Daoy (cell line): ENCODE data around the gene GPA33. TPM values are rescaled to one million over a fixed set of nuclear protein-coding genes. Genes with fewer than 3 reads are reported as not detected.
A peak's percentile ranks its signal among the peaks of the same experiment; 100 is the strongest.

Experiments used
- DNase-seq: peaks from one replicate; pipeline ENCODE4 v3.0.0-alpha.2; 2015; ENCODE audit warnings: low read depth
- total RNA-seq: library from RNA; depleted of rRNA; stranded (reverse); fragments of >200 nt; shearing (Covaris generic); gene quantifications from 2 replicates; pipeline ENCODE4 v1.2.3, GENCODE V29; 2014

The GPA33 gene
- total RNA-seq, 1 experiment from 2014 or later, result not detected

- DNase-seq, result no peak
Observed at GRCh38 chr1:167086033-167086432, 4.1 kb downstream of the GPA33 start.

GRCh38 chr1:167084757-167085156, 5.4 kb downstream of the GPA33 start:
- DNase-seq, result no peak

DNA sequence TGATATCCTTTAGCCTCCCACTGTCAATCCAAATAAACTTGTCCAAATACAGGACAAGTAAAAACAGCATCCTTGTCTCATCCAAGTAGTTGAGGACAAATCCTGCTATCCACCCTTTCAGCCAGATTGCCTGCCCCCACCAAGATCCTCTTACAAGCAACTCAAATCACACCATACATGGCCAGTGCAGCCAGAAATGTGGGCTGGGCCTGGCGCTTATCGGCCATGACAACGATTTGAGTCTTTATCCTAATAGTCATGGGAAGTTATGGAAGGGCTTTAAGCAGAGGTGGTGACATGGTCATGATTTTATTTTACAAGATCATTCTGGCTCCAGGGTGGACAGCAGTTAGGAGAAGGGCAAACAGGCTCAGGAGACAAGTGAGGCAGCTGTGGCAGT, 6.3 kb downstream of the GPA33 start:
- no peak for DNase-seq

DNA sequence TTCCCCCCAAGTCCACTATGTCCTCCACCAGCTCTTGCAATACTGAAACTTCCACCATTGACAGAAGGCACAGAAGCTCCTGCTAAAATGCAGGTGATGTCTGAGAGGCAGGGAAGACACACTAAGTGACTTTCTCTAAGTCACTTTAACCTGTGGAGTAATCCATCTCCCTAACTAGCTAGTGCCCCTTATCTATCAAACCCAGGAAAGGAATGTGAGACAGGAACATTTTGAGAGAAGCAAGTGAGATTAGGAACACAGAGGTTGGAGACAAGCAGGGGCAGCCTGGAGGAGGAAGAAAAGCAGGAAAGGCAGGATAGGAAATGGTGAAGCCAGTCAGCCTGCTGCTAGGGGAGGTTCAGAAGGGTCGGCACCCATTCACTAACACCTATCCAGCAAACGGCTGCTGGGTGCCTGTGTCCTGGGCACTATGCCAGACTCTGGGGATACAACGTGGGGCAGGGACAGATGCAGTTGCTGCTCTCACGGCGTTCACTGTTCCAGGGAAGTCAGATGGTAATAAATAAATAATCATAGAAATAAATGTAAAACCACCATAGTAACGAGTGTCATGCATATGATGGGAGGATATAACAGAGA, 7.0 kb downstream of the GPA33 start:
- no peak for DNase-seq

- peak; percentile 75 for DNase-seq
Observed at GRCh38 chr1:167082511-167083027, 7.6 kb downstream of the GPA33 start.

- DNase-seq, result no peak
Observed at GRCh38 chr1:167081594-167082156, 8.5 kb downstream of the GPA33 start.

GRCh38 chr1:167077868-167078210, 12.3 kb downstream of the GPA33 start:
- DNase-seq, result no peak

DNA sequence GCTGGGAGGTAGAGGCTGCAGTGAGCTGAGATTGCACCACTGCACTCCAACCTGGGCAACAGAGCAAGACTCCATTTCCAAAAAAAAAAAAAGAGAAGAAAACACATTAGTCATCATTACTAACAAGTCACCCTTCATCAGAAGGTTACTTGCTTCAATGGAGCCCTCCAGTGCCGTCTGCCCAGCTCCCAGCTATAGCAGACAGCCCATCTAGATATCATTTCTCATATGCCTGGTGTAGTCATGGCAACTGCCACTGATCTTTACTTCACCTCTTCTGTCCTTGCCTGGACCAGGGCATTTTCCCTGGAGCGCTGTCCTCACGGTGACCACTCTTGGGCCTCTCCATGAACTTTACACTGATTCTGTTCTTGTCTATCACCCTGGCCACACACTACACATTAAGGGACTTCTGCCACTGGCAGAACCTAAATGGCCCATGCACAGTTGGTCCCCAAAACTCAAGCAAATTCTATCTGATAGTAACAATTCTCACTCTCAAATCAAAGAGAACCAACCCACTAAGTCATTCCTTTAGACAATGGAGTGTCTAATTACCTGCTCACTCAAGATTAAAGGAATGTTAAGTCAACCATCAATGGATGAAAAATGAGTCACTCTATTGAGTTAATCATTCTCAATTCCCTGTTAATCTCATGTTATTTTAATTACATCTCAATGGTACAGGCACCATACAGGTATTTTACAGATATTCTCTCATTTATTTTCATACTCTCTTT, 12.9 kb downstream of the GPA33 start:
- DNase-seq, result no peak

DNA sequence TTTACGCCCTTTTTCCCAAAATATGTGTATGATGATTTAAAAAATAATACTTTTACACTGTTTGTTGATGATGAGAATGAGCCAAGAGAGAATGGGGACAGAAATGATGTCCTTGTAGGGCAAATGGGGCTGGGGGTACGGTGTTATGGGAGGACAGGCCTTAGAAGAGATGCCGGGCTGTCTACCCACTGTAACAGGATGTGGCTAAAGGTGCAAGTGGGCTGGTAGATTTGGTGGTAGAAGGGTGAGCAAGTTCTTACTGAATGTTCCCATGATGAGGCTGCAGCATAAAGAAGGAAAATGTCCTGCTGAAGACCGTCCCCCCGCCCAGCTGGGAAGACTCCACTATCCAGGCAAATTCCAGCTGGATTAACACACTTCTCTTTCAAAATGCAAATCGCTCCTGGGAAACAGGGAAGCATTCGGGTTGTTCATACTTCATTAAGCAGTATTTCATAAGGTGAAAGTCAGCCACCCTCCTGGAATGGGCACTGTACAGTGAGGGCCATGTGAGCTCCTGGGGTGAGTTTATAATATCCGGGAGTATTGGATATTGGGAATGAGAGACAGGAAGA, 14.0 kb downstream of the GPA33 start:
- no peak for DNase-seq

- DNase-seq, result no peak
Observed at GRCh38 chr1:167071286-167071685, 18.9 kb downstream of the GPA33 start.

GRCh38 chr1:167068761-167069160, 21.4 kb downstream of the GPA33 start:
- no peak for DNase-seq

DNA sequence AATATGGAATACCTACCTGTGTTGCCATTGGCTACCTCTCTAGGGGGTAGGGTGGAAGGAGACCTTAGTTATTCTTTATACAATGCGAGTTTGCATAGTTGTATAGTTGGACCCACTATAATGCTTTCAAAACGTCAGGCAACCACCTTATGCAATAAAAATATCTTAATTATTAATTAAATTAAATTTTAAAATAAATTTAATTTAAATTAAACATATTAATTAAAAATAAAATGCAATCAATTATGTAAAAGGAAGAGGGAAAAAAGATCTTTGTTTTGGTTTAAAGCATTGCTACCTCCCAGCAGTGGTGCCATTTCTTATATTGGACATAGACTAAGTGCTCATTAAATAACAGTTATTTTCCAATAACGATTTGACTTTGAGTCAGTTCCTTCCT, 22.3 kb downstream of the GPA33 start:
- DNase-seq, result no peak

GRCh38 chr1:167066333-167067122, 23.6 kb downstream of the GPA33 start:
- DNase-seq, result peak; percentile 75

DNA sequence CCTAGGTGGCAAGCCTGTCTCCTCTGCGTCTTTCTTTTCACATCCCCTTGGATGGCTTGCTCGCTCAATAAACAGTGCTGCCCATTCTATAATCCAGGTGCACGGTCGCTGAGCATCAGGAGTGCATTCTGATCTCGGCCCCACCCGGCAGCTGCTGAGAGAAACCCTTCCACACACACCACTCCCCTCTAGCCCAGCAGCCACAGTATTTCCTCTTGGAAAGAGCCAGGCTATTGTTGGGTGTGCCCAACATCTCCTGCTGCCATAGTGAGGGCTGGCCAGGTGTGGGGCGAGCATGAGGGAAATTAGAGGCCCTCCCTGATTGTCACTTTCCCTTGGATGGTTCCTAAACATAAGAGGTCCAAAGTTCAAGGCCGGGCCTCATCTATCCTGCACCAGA, 24.7 kb downstream of the GPA33 start:
- DNase-seq, result no peak

DNA sequence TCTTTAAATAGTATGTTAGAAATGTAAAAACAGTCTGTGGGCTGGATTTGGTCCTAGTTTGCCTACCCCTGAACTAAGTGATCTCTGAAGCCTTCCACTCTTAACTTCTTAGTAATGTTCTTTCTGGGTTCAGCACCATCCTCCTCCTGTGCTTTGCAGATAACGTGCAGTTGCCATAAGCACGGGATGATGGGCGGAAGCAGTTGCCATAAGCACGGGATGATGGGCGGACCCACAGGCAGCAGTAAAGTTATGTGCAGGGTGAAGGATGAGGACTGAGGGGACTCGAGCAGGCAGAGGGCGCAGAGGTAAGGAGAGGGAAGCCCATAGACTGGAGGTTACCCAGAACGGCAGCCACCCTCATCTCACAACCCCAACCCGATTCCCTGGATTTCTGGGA, 25.6 kb downstream of the GPA33 start:
- no peak for DNase-seq

DNA sequence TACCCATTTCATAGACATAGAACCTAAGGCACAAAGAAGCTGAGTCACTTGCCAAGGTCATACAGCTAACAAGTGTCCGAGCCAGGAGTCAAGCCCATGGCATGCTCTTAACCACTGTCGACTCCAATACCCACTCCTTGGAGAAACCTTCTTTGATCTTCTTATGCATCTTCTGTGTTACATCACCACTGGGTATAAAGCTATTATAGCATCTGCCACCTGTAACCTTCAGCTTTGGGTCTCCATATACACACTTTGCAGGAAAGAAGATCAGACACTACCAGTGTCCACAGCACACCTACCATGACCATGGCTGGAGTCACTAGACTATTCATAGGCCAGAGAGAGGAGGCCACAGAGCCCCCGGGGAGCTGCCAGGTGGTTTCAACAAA, 29.1 kb downstream of the GPA33 start:
- no peak for DNase-seq

DNA sequence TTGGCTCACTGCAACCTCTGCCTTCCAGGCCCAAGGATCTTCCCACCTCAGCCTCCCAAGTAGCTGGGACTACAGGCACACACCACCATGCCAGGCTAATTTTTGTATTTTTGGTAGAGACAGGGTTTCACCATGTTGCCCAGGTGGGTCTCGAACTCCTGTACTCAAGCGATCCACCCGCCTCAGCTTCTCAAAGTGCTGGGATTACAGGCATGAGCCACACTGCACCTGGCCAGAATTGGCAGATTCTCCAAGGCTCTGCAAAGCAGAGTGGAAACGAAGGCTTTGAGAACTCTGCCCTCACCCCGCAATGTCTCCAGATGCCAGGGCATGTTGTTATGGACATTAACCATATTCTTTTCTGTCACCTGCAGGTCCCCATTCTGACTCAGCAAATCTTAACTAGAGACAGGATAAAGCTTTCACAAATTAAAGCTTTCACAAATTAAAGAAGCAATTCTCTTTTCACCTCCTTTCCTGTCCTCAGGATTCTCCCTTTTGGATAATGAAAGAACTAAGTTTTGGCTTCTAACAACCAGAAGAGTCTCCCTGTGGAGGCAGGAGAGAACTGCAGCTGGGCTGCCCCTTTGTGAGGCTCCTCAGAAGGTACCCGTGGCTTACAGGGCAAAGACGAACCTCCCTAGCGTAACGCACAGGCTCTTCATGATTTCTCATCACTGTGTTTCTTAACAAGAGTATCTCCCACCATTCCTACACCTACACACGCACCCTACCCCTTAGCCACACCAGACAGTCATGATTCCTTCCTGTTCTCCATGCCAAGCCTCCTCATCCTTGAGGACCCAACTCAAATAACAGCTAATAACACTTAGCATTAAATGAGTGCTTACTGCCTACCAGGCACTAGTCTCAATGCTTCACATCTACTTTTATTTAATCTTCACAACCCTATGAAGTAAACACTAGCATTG, 29.8 kb downstream of the GPA33 start:
- DNase-seq, result no peak

- no peak for DNase-seq
Observed at GRCh38 chr1:167059809-167060107, 30.4 kb downstream of the GPA33 start.

DNA sequence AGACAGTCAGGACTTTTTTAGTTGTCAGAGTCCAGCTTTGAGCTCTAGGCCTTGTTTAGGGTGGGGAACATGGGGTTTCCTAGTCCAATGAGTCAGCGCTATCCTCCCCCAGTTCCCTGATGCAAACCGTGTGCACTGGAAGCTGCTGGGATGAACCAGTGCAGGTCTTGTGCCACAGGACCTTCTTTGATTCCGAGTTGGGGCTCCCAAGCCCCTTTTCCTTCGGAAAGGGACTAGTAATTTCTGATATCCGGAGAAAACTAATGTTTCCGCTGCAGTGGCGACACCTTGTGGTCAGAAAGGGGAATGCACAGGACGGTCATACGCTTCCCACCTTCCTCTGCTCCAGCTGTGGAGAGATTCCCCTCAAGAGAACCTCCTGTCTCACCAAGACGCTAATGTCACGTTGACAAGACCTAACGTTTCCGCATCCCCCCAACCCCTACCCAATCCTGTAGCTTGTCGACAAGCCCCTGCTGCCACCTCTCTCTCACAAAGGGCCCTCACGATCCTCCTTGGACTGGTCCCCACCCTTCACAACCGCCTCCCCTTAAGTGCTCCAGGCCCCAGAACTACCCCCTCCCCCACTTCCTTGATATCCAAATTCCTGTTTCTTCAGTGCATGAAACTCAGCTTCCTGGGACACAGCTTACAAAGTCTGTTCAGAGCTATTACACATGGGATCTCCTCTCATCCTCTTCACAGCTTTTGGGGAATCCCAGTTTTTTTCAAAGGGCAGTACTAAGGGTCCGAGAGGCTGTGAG, 30.9 kb downstream of the GPA33 start:
- peak; percentile 72 for DNase-seq

DNA sequence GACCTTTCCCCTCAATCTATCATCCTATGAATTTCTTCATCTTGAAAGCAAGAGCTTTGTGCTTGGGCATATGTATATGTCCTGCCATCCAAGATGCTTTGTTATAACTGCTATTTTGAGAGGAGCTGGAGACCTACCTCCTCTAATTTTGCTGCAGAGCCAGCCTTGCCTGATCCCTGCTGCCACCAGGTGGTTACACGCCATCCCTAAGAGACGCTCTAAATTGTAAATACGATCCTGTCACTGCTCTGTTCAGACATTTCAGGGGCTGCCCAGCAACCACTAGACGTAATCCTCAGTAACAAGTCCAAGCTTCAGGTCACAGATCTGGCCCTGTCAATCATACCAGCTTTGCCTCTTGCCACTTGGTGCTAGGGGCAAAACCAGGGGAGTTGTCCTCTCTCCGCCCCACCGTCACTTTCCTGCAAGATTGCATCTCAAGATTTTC, 32.9 kb downstream of the GPA33 start:
- peak; percentile 73 for DNase-seq
